Occipital lobe (tissue), 2 donors: ENCODE results near the gene GALNT12. TPM values are rescaled to one million over a fixed set of nuclear protein-coding genes. Genes with fewer than 3 reads are reported as not detected.

Experiments
- DNase-seq: peaks from one replicate; lab custom pipeline; 2025; lab: John Stamatoyannopoulos, UW
- total RNA-seq: library from RNA; depleted of rRNA; stranded (reverse); fragments of >200 nt; gene quantifications from one replicate; pipeline ENCODE4 v1.2.3, GENCODE V29; 2014

GALNT12 gene
- total RNA-seq, 1 donor from 2014 or later = 1.2 TPM

GRCh38 chr9:98833090-98833956 lies 25.9 kb downstream of the GALNT12 start:
- DNase-seq = no peak

- no peak for DNase-seq
These were observed 26.9 kb downstream of the GALNT12 start for GRCh38 chr9:98834386-98834785.

DNA sequence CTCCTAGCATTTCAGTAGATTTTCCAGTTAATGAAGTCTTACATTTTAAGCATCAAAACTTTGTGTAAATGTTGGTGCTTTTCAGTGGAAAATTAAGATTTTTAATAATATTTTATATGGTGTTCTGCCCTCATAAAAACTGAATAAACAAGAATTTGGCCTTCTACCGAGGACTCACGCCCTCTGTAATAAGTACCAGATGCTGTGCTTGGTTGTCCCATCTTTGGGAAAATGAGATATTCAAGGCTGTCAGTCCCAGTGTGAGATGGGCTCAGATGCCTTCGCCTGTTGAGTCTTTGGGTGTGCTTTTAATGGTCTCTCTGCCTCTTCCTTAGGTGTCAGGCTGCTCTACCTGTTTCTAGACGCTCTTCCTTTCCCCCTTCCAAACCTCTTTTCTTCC lies 28.7 kb downstream of the GALNT12 start:
- no peak for DNase-seq

GRCh38 chr9:98837516-98837915 lies 30.0 kb downstream of the GALNT12 start:
- DNase-seq = no peak

DNA sequence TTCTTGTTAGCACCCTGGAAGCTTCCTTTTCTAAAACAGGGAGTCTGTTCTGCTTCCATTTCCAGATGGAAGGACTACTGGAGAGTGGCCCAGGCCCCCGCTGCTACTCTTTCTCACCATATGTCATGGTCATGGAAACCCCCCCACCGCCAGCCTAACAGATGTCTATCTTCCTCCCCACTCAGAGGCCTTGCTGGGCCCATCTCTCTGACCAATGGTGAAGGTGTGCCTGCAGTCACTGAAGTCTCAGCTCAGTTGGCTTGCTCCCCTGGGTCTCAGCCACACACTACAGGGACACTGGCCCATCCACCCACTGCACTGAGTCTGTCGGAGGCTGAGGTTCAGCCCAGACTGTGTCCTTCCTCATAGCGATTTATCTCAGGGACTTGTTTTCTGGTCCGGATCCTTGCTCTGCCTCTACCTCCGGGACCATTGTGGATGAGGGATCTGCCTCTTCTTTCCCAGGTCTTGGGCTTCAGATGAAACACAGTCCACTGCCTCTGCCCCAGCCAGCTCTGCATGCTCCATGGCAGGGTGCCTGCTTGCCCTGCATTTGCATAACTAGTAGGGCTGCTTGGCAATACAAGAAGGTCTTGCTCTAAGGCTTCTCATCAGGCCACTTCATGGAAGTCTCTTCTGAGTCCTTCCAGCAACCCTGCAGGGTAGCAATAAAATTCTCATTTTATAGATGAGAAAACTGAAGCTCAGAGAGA lies 30.8 kb downstream of the GALNT12 start:
- DNase-seq = no peak

GRCh38 chr9:98838868-98839565 lies 31.5 kb downstream of the GALNT12 start:
- DNase-seq = no peak

DNA sequence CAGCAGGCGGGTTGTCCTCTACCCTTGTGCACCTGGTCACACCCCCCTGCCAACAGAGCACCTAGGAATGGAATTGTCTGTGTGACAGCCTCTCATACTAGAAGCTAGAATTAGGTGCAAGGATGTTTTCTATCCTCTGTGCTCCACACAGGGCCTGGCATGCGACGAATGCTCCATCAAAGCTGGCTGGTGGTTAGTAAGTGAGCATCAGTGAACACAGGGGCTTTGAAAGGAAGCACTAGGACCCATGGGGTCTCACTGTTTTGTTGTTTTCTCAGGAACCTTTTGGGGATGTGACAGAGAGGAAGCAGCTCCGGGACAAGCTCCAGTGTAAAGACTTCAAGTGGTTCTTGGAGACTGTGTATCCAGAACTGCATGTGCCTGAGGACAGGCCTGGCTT lies 32.3 kb downstream of the GALNT12 start:
- no peak for DNase-seq

DNA sequence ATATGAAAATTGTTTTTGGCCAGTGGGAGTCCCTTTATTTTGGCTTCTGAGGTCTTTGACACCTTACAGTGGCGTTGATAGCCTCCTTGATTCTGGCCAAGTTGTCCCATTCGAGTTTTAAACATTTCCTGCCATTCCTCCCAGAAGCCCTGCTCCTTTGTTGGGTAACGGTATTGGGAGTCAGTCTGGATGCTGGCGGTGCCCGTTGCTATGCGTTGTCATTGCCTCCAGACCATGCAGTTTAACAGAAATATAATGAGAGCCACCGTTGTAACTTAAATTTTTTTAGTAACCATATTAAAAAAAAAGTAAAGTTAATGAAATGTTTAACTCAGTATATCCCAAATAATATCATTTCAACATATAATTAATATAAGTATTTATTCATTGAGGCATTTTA lies 35.0 kb downstream of the GALNT12 start:
- DNase-seq = no peak

DNA sequence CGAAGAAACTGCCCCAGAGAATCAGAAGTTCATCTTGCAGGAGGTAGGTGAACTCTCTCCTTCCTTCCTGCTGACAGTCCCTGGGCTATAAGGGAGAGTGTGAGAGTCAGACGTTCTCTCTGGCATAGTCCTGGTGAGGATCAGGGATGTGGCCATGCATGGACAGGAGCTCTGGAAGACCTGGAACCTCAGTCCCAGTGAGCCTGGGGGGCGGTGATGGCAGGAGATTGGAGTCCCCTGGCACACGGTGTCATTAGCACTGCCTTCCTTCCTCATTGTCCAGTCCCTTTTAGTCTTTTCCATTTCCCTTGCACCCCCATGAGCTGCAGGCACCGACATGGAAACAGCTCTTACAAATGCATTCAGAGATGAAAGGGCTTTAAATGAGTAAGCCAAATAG lies 38.6 kb downstream of the GALNT12 start:
- no peak for DNase-seq

- DNase-seq = no peak
These were observed 39.4 kb downstream of the GALNT12 start for GRCh38 chr9:98846879-98847278.

DNA sequence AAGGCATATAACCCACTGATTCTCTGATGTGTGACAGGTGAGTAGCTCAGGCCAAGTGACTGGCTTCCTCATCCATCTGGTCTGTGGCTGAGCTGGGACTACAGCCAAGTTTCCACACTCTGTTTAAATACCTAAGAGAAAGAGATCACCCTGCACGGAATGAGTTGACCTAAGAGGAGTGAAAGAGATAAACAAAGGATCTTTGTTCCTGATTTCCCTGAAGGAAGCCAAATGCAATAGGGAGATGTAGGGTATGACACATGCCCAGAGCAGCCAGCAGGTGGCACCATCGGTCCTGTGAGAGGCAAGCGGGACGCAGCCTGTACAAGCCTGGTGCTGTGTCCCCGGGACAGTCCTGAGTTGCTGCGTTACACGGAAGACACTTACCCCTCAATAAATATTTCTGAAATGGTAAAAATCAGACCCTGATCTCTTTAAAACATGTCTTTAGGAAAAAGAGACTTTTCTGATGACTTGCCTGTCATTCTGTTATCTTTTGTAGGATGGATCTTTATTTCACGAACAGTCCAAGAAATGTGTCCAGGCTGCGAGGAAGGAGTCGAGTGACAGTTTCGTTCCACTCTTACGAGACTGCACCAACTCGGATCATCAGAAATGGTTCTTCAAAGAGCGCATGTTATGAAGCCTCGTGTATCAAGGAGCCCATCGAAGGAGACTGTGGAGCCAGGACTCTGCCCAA lies 41.1 kb downstream of the GALNT12 start:
- peak; percentile 72 for DNase-seq

DNA sequence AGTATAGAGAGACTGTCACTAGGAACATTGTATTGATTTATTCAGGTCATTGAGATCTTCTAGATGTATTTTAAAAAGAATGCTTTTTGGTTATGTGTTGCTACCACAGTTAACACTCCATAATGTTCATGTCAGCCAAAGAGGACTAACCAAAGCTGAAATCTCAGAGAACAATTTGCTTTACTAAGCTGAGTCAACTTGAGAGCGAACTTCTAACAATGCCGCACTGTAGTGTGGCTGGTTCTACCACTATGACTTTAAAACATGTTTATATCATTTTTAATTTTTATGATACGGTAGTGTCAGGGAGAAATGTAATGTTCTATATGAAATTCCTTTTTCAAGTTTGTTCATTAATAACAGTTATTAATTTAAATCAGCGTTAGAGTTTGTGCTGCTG lies 42.1 kb downstream of the GALNT12 start:
- DNase-seq = no peak

DNA sequence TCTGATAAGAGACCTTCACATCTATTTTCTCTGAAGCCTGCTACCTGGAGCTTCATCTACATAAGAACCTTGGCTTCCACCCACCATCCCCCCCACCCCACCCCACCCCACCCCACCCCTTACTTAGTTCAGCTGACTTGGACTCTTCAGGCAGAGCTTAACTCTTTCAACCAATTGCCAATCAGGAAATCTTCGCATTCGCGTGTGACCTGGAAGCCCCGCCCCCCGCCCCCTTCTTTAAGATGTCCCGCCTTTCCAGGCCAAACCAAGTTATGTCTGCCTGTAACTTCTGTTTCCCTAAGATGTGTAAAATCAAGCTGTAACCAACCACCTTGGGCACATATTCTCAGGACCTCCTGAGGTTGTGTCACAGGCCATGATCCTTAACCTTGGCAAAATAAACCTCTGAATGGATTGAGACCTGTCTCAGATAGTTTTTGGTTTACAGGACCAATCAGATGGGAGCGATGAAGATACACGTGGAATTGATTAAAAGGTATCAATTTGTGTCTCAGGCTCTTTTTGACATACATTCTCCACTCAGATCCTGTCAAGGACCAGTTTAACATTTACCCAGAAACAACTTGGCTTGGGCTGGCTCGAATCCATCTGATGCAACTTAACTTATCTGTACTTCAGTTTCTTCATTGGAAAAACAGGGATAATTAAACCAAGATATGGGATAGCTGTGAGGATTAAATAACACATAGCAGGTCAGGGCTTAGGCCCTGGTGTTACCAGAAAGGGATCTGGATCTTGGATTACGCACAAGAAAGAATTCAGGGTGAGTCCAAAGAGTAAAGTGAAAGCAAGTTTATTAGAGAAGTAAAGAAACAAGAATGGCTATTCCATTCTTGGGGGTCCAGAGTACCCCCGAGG lies 43.6 kb downstream of the GALNT12 start:
- DNase-seq = no peak

DNA sequence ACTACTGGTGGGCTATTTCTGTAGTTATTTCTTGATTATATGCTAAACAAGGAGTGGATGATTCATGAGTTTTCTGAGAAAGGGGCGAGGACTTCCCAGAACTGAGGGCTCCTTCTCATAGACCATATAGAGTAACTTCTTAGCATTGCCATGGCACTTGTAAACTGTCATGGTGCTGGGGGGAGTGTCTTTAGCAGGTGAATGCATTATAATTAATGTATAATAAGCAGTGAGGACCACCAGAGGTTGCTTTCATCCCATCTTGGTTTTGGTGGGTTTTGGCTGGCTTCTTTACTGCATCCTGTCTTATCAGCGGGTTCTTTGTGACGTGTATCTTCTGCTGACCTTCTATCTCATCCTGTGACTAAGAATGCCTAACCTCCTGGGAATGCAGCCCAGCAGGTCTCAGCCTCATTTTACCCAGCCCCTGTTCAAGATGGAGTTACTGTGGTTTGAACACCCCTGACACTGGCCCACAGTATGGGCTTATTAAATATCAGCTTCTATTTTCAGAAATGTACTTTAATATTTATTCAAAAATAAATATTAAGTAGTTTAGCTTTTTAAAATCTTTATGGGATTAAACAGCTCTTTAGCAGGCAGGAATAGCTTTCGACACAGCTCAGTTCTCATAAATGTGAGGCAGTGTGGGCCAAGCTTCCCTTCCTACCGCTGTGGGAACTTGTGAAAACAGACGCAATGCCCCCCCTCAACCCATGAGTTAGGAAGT lies 44.4 kb downstream of the GALNT12 start:
- DNase-seq = no peak

- no peak for DNase-seq
These were observed 44.9 kb downstream of the GALNT12 start for GRCh38 chr9:98852460-98852734.

DNA sequence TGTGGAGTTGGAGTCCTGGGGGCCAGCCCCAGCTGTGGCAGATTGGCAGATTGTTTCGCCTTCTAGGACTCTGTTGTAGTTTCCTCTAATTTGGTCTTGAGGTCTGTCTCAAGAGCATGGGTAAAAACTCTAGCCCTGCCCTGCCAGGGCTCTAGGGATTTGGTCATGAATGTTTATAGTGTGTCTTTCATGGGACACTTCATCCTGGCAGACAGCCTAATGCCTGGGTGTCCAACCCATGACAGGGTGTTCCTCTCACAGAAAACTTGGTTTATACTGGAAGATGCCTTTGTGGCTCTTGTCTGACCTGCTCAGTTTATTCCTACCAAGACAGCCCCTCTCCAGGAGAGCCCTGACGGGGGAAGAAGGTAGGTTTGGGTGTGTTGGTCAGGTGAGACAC lies 45.5 kb downstream of the GALNT12 start:
- DNase-seq = no peak

DNA sequence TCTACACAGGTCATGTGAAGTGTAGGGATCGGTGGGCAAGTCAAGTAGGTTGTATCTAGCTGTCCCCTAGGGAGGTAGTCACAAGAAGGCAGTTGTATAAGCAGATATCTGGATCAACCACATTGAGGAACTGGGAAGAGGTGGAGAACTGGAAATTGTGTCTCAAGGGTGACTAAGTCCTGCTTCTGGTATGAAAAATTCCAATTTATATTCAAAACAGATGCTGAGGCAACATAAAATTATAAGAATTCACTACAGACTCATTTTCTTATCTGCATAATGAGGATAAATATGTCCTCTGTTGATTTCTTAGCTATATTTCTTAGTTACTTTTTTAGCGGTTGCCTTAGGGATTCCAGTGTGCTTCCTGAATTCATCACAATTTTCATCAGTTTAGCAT lies 46.8 kb downstream of the GALNT12 start:
- no peak for DNase-seq

GRCh38 chr9:98855592-98855991 lies 48.1 kb downstream of the GALNT12 start:
- DNase-seq = no peak

DNA sequence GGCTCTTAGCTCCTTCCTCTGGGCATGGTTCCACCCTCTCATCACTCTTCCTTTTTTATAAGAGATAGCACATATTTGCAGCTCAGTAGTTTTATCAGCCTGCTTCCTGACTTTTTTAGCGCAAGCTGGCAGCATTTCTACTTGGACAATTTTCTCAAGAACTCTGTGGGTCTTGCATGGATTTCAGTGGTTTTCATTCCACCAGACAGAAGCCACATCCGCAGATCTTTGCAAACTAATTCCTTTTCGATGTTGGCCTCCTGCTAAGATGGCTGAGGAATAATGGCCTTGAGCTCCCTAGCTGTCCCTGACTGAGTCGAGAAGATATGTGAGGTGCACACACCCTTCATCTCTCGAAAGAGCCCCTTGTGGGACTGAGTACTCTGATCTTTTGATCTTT lies 49.5 kb downstream of the GALNT12 start:
- DNase-seq = no peak

DNA sequence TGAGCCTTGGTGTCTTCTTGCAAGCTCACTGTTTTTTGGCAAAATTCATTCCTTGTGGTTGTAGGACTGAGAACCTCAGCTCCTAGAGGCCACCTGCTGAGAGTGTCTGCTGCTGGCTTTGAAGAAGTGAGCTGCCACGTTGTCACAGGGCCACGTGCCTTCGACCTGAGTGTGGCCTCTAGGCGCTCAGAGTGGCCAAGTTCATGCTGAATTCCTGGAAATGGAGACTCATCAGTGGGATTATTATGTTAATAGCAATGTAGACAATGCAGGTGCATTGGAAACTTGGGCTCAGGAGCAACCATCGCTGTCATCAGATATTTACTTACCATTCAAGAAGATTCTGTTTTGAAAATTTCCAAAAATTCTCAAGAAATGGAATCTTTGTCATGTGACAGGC lies 52.5 kb downstream of the GALNT12 start:
- no peak for DNase-seq
